Daoy (cell line): ENCODE data around the gene CFAP210. TPM values are rescaled to one million over a fixed set of nuclear protein-coding genes. Genes with fewer than 3 reads are reported as not detected.

Experiments used
- DNase-seq: peaks from one replicate; pipeline ENCODE4 v3.0.0-alpha.2; 2015; ENCODE audit warnings: low read depth
- total RNA-seq: library from RNA; depleted of rRNA; stranded (reverse); fragments of >200 nt; shearing (Covaris generic); gene quantifications from 2 replicates; pipeline ENCODE4 v1.2.3, GENCODE V29; 2014; rRNA removed

CFAP210 gene, protein sequence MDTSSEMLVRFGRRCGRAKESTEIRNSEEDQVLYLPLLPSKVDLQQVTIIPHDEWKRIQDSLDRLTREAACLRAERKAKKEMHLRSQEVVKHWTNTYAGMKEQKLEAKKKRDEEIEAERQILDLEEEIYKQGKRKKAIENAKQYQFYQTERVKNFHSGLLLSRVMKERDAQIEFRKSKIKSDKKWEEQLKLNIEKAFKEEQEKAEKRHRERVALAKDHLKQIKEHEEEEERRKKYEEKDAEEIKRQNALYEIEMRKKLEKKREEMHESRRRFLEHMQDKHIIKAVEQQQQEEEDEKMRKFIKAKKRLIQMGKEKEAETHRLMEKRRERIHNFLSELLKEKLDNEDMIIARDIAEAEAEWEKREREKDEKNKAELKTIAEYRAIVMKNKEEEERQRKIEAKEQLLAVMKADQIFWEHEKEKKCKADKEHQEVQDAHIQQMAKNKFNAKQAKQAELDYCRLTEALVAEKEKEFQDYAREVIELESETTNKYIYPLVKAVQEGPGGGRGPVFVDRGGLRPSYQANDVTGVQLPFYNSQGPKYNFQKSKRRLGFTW
- total RNA-seq: not detected in 2 replicates

- peak; percentile 98 for DNase-seq
Measured at GRCh38 chr2:169694113-169694893, at the start of gene CFAP210, which contains the start of gene PHOSPHO2. CFAP210 (minus strand) TSS chr2:169694405; CDS start chr2:169694327, 78 bp downstream. PHOSPHO2 (plus strand) TSS chr2:169694469; CDS start chr2:169700972, 6,503 bp downstream.

DNA sequence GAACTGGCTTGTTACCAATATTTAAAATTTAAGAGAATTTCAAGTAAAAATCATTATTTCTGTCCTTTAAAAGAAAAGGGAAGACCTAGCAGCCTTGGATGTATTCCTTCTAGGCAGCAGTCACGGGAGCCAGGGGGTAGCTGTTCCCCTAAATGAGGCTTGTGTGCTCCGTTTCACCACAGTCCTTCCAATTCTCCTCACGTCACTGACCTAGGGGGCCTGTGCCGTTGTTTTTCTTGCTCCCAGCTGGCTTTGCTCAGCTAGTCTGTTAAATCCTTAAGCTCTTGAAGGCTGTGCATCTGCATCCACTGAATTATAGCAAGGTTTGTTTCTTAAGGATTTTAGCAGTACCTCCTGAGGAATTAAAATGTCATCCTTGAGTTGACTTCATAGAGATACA is 49.3 kb upstream of the CFAP210 start:
- DNase-seq: no peak

- no peak for DNase-seq
Measured at GRCh38 chr2:169739351-169739750, 45.1 kb upstream of the CFAP210 start.

DNA sequence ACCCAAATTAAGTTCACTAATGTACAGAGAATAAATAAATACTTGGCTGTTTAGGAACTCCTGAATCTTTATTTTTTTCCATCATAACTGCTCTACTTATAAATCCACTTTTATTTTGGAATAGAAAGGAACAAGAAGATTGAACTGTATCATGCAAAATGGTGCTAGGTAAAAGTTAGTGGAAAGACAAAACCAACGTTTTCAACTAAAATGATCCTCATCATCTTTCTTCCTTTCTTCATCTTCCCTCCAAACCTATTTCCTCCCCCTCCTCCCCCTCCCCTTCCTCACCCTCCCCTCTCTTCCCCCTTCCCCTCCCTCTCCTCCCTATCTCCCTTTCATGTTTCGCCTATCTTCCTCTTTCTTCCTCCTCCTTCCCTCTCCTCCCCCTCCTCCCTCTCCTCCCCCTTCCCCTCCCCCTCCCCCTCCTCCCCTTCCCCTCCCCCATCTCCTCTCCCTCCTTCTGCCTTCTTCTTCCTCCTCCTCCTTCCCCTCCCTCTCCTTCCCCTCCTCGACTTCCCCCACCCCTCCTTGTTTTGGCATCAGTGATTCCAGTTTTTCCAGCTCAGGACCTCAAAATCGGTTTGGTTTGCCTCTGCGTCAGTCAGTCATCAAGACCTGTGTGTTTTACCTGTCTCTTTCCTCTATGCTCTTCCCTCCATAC is 44.5 kb upstream of the CFAP210 start:
- DNase-seq: no peak

DNA sequence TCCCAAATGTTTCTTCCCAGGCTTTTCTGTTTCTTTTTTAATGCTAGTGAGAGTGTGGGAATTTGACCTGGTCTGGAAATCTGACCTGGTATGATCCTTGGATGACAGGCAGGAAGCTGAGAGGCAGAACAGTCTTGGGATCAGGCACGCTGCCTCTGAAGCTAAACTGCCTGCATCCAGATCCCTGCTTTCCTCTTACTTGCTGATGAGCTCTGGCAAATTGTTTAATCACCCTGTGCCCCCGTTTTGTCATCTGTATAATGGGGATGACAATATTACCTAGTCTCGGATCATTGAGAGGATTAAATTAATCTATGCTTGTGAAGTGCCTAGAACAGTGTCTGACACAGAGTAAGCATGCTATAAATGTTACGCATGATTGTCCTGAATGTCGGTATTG is 42.7 kb upstream of the CFAP210 start:
- DNase-seq: no peak

DNA sequence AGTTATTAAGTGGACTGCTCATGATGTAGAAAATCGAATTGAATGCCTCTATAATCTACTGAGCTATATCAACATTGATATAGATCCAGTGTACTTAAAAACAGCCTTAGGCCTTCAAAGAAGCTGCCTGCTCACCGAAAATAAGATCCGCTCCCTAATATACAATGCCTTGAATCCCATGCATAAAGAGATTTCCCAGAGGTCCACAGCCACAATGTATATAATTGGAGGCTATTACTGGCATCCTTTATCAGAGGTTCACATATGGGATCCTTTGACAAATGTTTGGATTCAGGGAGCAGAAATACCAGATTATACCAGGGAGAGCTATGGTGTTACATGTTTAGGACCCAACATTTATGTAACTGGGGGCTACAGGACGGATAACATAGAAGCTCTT is 41.4 kb upstream of the CFAP210 start:
- no peak for DNase-seq

DNA sequence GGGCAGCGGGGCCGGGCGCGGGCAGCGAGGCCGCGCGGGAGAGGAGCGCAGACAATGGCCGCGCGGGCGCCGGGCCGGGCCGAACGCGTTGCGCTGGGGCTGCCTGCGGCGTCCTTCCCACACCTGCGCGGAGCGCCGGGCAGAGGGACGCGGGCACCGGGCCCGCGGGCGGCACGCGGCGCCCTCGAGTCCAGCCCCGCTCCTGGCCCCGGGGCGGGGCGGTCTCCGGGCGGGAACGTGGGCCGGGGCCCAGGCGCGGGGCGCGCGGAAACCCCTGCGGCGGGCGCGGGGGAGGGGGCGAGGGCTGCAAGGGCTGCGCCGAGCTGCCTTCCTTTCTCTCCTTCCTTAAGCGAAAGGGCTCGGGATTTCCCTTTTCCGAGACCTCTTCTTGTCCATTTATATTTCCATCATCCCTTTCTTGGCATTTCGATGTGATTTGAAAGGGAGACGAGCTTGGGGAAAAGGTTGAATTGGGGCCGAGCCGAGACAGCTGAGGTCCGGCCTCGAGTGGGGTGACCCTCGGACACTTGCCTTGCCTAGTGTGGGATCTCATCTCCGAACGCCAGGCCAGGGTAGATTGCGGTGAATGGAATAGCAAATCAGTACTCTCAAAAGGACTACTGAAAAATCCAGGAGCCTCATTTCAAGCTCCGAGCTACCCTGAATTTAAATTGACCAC is 40.1 kb upstream of the CFAP210 start:
- peak; percentile 40 for DNase-seq

GRCh38 chr2:169732583-169733358 is 38.6 kb upstream of the CFAP210 start:
- DNase-seq: no peak

DNA sequence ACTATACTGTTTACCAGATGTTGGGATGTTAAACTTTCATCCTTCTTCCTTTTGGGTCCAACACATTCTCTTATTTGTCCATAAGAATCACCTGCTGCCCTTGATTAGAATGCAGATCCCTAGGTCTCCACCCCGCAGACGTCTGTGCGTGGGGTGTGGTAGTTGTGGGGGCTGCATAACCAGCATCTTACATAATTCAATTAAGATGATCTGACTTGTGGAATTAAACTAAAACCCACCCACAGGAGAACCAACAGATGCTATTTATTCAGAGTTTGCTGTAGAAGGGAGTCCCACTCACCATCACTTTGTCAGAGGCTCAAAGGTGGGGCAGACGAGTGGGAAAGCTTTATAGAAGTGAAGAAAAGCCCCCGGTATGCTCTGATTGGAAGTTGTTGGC is 37.9 kb upstream of the CFAP210 start:
- no peak for DNase-seq

DNA sequence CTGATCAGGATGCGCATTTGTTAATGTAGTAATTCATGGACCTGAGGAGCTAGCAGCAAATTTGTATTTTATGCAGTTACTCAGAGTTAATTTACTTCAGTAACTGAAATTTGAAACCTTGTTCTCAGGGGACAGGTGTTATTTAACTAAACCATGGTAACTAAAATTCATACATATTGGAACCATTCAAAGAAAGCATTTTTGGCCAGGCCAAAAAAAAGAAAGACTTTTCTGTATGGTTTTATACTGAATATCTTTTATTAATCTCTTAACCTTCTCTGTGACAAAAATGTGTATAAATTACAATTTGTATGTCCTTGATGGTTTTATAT is 35.0 kb upstream of the CFAP210 start:
- no peak for DNase-seq

DNA sequence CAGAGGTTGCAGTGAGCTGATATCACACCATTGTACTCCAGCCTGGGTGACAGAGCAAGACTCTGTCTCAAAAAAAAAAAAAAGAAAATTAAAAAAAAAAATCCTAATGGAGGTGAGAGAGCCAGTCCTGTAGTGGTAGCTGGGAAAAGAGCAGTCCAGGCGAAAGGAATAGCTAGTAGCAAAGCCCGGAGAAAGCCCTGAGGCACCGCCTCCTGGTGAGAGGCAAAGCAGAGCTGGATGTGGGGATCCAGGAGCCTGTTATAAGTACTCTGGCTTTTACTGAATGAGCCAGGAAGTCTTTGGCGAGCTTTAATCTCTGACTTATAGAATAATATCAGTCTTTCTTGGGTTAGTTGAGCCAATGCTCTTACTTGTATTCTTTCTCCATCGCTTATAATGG is 32.9 kb upstream of the CFAP210 start:
- DNase-seq: no peak

- no peak for DNase-seq
Measured at GRCh38 chr2:169721016-169721415, 26.8 kb upstream of the CFAP210 start.

GRCh38 chr2:169718930-169719504 is 24.8 kb upstream of the CFAP210 start:
- DNase-seq: no peak

- no peak for DNase-seq
Measured at GRCh38 chr2:169717691-169718063, 23.5 kb upstream of the CFAP210 start.

DNA sequence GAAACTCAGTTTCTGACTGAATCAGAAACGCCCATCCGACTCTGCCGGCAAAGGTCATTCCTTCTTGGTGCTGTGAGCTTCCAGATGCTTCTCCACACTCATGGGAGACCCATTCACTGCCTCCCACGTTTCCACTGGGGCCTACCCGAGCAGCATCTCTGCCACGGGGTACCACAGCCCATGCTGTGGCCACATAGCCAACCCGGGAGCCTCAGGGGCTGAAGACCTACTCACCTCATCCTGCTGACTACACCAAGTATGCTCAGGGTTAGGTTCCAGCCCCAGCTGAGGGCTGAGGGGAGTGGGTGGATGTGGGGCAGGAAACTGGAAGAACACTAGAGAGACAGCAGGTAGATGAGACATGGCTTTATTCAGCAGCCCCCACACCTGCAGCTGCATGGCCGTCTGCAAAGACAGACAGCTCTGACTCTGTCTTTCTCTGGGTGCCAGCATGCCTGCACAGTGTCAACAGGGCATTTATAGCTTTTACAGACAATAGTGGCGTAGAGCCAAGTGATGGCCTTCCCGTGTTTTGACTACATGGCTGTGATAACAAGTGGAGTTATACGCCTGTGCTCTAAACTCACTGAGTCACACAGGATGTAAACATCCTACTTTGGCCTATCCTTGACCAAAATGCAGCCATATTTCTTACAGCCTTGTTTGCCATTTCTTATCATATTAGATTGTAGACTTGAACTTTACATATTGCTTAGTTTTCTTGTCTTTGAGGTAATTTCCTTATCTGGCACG is 22.9 kb upstream of the CFAP210 start:
- DNase-seq: peak; percentile 45

GRCh38 chr2:169716238-169716886 is 22.2 kb upstream of the CFAP210 start:
- peak; percentile 40 for DNase-seq

DNA sequence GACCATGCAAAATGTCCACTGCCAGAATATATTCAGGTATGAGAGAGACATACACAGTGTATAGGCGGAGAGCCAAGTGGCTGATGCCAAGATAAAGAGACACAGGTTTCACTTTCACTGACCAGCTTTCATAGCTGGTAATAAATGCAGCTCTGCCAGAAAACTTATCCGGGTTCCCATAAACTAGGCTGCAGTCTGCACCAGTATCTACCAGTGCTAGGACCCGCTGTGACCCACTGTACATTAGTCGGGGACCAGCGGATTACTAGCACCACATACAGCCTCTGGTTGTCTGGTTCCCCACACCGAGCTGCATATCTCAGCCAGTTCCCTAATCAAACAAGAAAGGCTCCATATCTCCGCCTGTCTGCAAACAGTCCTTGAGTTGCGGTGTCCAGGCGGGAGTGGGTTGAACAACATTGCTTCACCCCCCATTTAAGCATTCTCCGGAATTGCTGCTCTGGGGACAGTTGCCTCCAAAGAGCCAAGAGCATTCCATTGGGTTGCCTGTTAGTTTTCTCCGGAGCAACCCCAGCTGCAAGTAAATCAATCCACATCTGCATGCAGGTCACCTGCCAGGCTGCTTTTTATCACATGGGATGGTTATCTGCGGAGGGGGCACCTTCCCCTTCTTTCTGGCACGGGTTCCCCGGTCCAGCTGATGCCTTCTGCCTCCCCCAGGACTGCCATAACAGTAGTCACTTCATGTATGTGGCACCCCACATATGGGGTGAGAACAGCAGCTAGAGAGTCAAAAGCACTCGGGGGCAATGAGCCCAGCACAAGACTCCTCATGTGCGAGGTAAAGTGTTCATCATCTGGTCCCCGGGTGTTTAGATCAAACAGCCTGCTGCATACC is 21.4 kb upstream of the CFAP210 start:
- DNase-seq: peak; percentile 45

- no peak for DNase-seq
Measured at GRCh38 chr2:169714699-169715098, 20.5 kb upstream of the CFAP210 start.
